ENCODE data around the gene GALNT6.

GALNT6 gene

GRCh38 chr12:51377099-51377984 is 13.9 kb downstream of the GALNT6 start:
- no peak for DNase-seq (ENCODE audit: insufficient read length)
- TF ChIP-seq TAF1 (IDR thresholded peaks at IDR 0.05; ENCODE audit: borderline replicate concordance, low read depth, low read length), result no peak
- no peak for TF ChIP-seq POLR2A (IDR thresholded peaks at IDR 0.05; ENCODE audit: low read depth, low read length)
- no peak for TF ChIP-seq POLR2AphosphoS5 (IDR thresholded peaks at IDR 0.05; ENCODE audit: low read depth, low read length)
- FAIRE-seq, result no peak

- TF ChIP-seq POLR2A (IDR thresholded peaks at IDR 0.05; ENCODE audit: low read depth, low read length) (no peak), TAF1 (IDR thresholded peaks at IDR 0.05; ENCODE audit: borderline replicate concordance, low read depth, low read length) (no peak), POLR2AphosphoS5 (IDR thresholded peaks at IDR 0.05; ENCODE audit: low read depth, low read length) (no peak)
- FAIRE-seq (no peak), DNase-seq (ENCODE audit: insufficient read length) (no peak)
Observed at GRCh38 chr12:51374856-51375255, 16.4 kb downstream of the GALNT6 start.

- TF ChIP-seq TAF1 (IDR thresholded peaks at IDR 0.05; ENCODE audit: borderline replicate concordance, low read depth, low read length) (no peak), POLR2A (IDR thresholded peaks at IDR 0.05; ENCODE audit: low read depth, low read length) (no peak), POLR2AphosphoS5 (IDR thresholded peaks at IDR 0.05; ENCODE audit: low read depth, low read length) (no peak)
- FAIRE-seq, result no peak
- no peak for DNase-seq (ENCODE audit: insufficient read length)
Observed at GRCh38 chr12:51374361-51374760, 16.8 kb downstream of the GALNT6 start.

GRCh38 chr12:51373187-51373586 is 18.0 kb downstream of the GALNT6 start:
- TF ChIP-seq POLR2A (IDR thresholded peaks at IDR 0.05; ENCODE audit: low read depth, low read length), result no peak
- FAIRE-seq (no peak), DNase-seq (ENCODE audit: insufficient read length) (no peak)

GRCh38 chr12:51372021-51372420 is 19.2 kb downstream of the GALNT6 start:
- TF ChIP-seq POLR2AphosphoS5 (IDR thresholded peaks at IDR 0.05; ENCODE audit: low read depth, low read length) (no peak), TAF1 (IDR thresholded peaks at IDR 0.05; ENCODE audit: borderline replicate concordance, low read depth, low read length) (no peak), POLR2A (IDR thresholded peaks at IDR 0.05; ENCODE audit: low read depth, low read length) (no peak)
- DNase-seq (ENCODE audit: insufficient read length), result no peak
- FAIRE-seq, result no peak

GRCh38 chr12:51371295-51371953 is 19.8 kb downstream of the GALNT6 start:
- TF ChIP-seq POLR2A (IDR thresholded peaks at IDR 0.05; ENCODE audit: low read depth, low read length), result no peak
- TF ChIP-seq TAF1 (IDR thresholded peaks at IDR 0.05; ENCODE audit: borderline replicate concordance, low read depth, low read length), result no peak
- no peak for TF ChIP-seq POLR2AphosphoS5 (IDR thresholded peaks at IDR 0.05; ENCODE audit: low read depth, low read length)
- DNase-seq (ENCODE audit: insufficient read length) (no peak), FAIRE-seq (no peak)

- DNase-seq (ENCODE audit: insufficient read length) (no peak), FAIRE-seq (no peak)
Observed at GRCh38 chr12:51370667-51371066, 20.5 kb downstream of the GALNT6 start.

GRCh38 chr12:51369581-51369980 is 21.6 kb downstream of the GALNT6 start:
- TF ChIP-seq POLR2A (IDR thresholded peaks at IDR 0.05; ENCODE audit: low read depth, low read length) (no peak), POLR2AphosphoS5 (IDR thresholded peaks at IDR 0.05; ENCODE audit: low read depth, low read length) (no peak), TAF1 (IDR thresholded peaks at IDR 0.05; ENCODE audit: borderline replicate concordance, low read depth, low read length) (no peak)
- FAIRE-seq, result no peak
- no peak for DNase-seq (ENCODE audit: insufficient read length)

More at GRCh38 chr12:51370667-51371066, 20.5 kb downstream of the GALNT6 start:
- TF ChIP-seq POLR2A (IDR thresholded peaks at IDR 0.05; ENCODE audit: low read depth, low read length) (no peak), TAF1 (IDR thresholded peaks at IDR 0.05; ENCODE audit: borderline replicate concordance, low read depth, low read length) (no peak), POLR2AphosphoS5 (IDR thresholded peaks at IDR 0.05; ENCODE audit: low read depth, low read length) (no peak)

- DNase-seq (ENCODE audit: insufficient read length) (peak; percentile 97), FAIRE-seq (peak; percentile 99)
- no peak for TF ChIP-seq TAF1 (IDR thresholded peaks at IDR 0.05; ENCODE audit: borderline replicate concordance, low read depth, low read length)
- TF ChIP-seq POLR2A (IDR thresholded peaks at IDR 0.05; ENCODE audit: low read depth, low read length), result peak; percentile 64; the same call in 1 of the 2 replicates
- TF ChIP-seq POLR2AphosphoS5 (IDR thresholded peaks at IDR 0.05; ENCODE audit: low read depth, low read length), result peak; percentile 66; the same call in 1 of the 2 replicates
Observed at GRCh38 chr12:51368640-51369517, 22.3 kb downstream of the GALNT6 start.

- FAIRE-seq (no peak), DNase-seq (ENCODE audit: insufficient read length) (no peak)
- TF ChIP-seq POLR2A (IDR thresholded peaks at IDR 0.05; ENCODE audit: low read depth, low read length) (no peak), POLR2AphosphoS5 (IDR thresholded peaks at IDR 0.05; ENCODE audit: low read depth, low read length) (no peak), TAF1 (IDR thresholded peaks at IDR 0.05; ENCODE audit: borderline replicate concordance, low read depth, low read length) (no peak)
Observed at GRCh38 chr12:51365276-51365675, 25.9 kb downstream of the GALNT6 start.

- FAIRE-seq (no peak), DNase-seq (ENCODE audit: insufficient read length) (no peak)
- no peak for TF ChIP-seq POLR2AphosphoS5 (IDR thresholded peaks at IDR 0.05; ENCODE audit: low read depth, low read length)
- TF ChIP-seq POLR2A (IDR thresholded peaks at IDR 0.05; ENCODE audit: low read depth, low read length), result no peak
- no peak for TF ChIP-seq TAF1 (IDR thresholded peaks at IDR 0.05; ENCODE audit: borderline replicate concordance, low read depth, low read length)
Observed at GRCh38 chr12:51364001-51364400, 27.2 kb downstream of the GALNT6 start.

Measured in GM12892 (cell line).